H1 (cell line): ENCODE results near the gene UPP1. TPM values are rescaled to one million over a fixed set of nuclear protein-coding genes. Genes with fewer than 3 reads are reported as not detected.

Experiments used
- CTCF ChIA-PET: fragments of 300-600 bp; sonication (Branson Sonifier 250); formaldehyde crosslinking; loops from one replicate; lab custom pipeline; 2021; ENCODE audit not compliant: partially characterized antibody; lab: Charles Lee
- POLR2A ChIA-PET: fragments of 300-600 bp; sonication (Branson Sonifier 250); formaldehyde crosslinking; loops from one replicate; lab custom pipeline; 2021; ENCODE audit warnings: inconsistent platforms; ENCODE audit not compliant: partially characterized antibody; lab: Charles Lee
- DNase-seq, 2 experiments: peaks; one replicate each; pipeline versions ENCODE4 v3.0.0 to v3.0.0-alpha.2; 2010 to 2022; ENCODE audit warnings: low spot score in 2 of 2, low read depth in 1 of 2, mixed read lengths in 1 of 2
- FAIRE-seq: peaks from 2 replicates; lab custom pipeline; 2011; peaks lifted over from hg19 to GRCh38; lab: Jason Lieb, UNC
- H2AFZ ChIP-seq: 2 replicates; pipeline ENCODE4 v1.8.1; 2012; ENCODE audit warnings: low read length, inconsistent platforms
- H2AK5ac ChIP-seq: 2 replicates; pipeline ENCODE4 v1.6.1; 2013; ENCODE audit warnings: low read depth, low read length
- H2BK120ac ChIP-seq: replicated peaks from 2 replicates; pipeline ENCODE3; 2013; ENCODE audit warnings: low read depth, low read length, inconsistent platforms
- H2BK12ac ChIP-seq: 2 replicates; pipeline ENCODE4 v1.6.1; 2013; ENCODE audit warnings: low read depth, low read length
- H2BK15ac ChIP-seq: 2 replicates; pipeline ENCODE4 v1.6.1; 2013; ENCODE audit warnings: low read length
- H2BK20ac ChIP-seq: 2 replicates; pipeline ENCODE4 v1.6.1; 2013; ENCODE audit warnings: low read length
- H2BK5ac ChIP-seq: 2 replicates; pipeline ENCODE4 v1.6.1; 2013; ENCODE audit warnings: low read depth, low read length
- H3K14ac ChIP-seq: 2 replicates; pipeline ENCODE4 v1.6.1; 2013; ENCODE audit warnings: inconsistent platforms; ENCODE audit not compliant: insufficient read length
- H3K18ac ChIP-seq: 2 replicates; pipeline ENCODE4 v1.6.1; 2013; ENCODE audit warnings: low read length; ENCODE audit errors: extremely low read depth
- H3K23ac ChIP-seq: 2 replicates; pipeline ENCODE4 v1.6.1; 2013; ENCODE audit warnings: inconsistent platforms; ENCODE audit not compliant: insufficient read length
- H3K23me2 ChIP-seq: 2 replicates; pipeline ENCODE4 v1.6.1; 2013; ENCODE audit warnings: low read depth, low read length
- H3K27ac ChIP-seq: 2 replicates; pipeline ENCODE4 v1.6.1; 2011; ENCODE audit warnings: low read depth, low read length, inconsistent platforms
- H3K27me3 ChIP-seq, 4 experiments: replicated peaks in 1 of 4; 1 replicate in 1 of 4; 2 replicates in 3 of 4; pipeline versions ENCODE4 v1.6.1 to v1.8.1; 2011 to 2013; ENCODE audit warnings: low read length in 3 of 4, mild to moderate bottlenecking in 3 of 4, inconsistent platforms in 2 of 4, mixed read lengths in 2 of 4, moderate library complexity in 1 of 4; ENCODE audit not compliant: control insufficient read depth in 3 of 4, insufficient read depth in 3 of 4; ENCODE audit errors: extremely low read depth in 1 of 4
- H3K36me3 ChIP-seq, 4 experiments: 2 replicates each; pipeline versions ENCODE4 v1.6.1 to v1.8.1; 2011 to 2013; ENCODE audit warnings: mild to moderate bottlenecking in 4 of 4, low read length in 3 of 4, moderate library complexity in 2 of 4, control low read depth in 1 of 4, inconsistent platforms in 1 of 4; ENCODE audit not compliant: insufficient read depth in 4 of 4, control insufficient read depth in 2 of 4
- H3K4ac ChIP-seq: replicated peaks from 2 replicates; pipeline ENCODE3; 2013; ENCODE audit warnings: low read length, low read depth, mixed read lengths, inconsistent platforms; ENCODE audit not compliant: insufficient read length
- H3K4me1 ChIP-seq, 4 experiments: replicated peaks in 1 of 4; 1 replicate in 1 of 4; 2 replicates in 3 of 4; pipeline versions ENCODE4 v1.6.1 to v1.8.1; 2011 to 2013; ENCODE audit warnings: low read length in 3 of 4, inconsistent platforms in 2 of 4, mixed read lengths in 1 of 4; ENCODE audit not compliant: insufficient read depth in 4 of 4, control insufficient read depth in 3 of 4
- H3K4me2 ChIP-seq, 2 experiments: 2 replicates each; pipeline versions ENCODE4 v1.6.1 to v1.8.1; 2011 to 2013; ENCODE audit warnings: low read depth in 2 of 2, low read length in 2 of 2, control low read depth in 1 of 2, inconsistent platforms in 1 of 2, mild to moderate bottlenecking in 1 of 2; ENCODE audit not compliant: insufficient read depth in 1 of 2
- H3K4me3 ChIP-seq, 4 experiments: fragments of 200-600, 300-600 bp in 1 of 4; sonication (generic), shearing (Covaris generic), sonication (Bioruptor Twin) in 1 of 4; 2 replicates each; pipeline versions ENCODE4 v1.5.1 to v1.8.1; 2011 to 2016; ENCODE audit warnings: low read length in 4 of 4, low read depth in 3 of 4, control low read depth in 2 of 4, inconsistent platforms in 2 of 4, mild to moderate bottlenecking in 2 of 4, mixed read lengths in 1 of 4, moderate library complexity in 1 of 4; ENCODE audit not compliant: insufficient read depth in 2 of 4; ENCODE audit errors: extremely low read depth in 1 of 4
- H3K56ac ChIP-seq: replicated peaks from 2 replicates; pipeline ENCODE3; 2013; ENCODE audit warnings: low read depth, mild to moderate bottlenecking, mixed read lengths, low read length, inconsistent platforms; ENCODE audit not compliant: insufficient read length
- H3K79me1 ChIP-seq: 2 replicates; pipeline ENCODE4 v1.6.1; 2013; ENCODE audit warnings: low read depth, low read length, control low read depth
- H3K79me2 ChIP-seq, 2 experiments: 2 replicates each; pipeline versions ENCODE4 v1.6.1 to v1.8.1; 2012 to 2013; ENCODE audit warnings: low read length in 2 of 2, mild to moderate bottlenecking in 2 of 2, inconsistent platforms in 1 of 2; ENCODE audit not compliant: insufficient read depth in 2 of 2, control insufficient read depth in 1 of 2
- H3K9ac ChIP-seq, 4 experiments: replicated peaks in 1 of 4; 1 replicate in 1 of 4; 2 replicates in 3 of 4; pipeline versions ENCODE4 v1.6.1 to v1.8.1; 2011 to 2013; ENCODE audit warnings: low read depth in 3 of 4, low read length in 3 of 4, control low read depth in 2 of 4, mild to moderate bottlenecking in 2 of 4, moderate library complexity in 2 of 4, inconsistent platforms in 1 of 4; ENCODE audit errors: extremely low read depth in 1 of 4
- H3K9me3 ChIP-seq, 2 experiments: 2 replicates each; pipeline versions ENCODE4 v1.6.1 to v1.8.1; 2012 to 2013; ENCODE audit warnings: mild to moderate bottlenecking in 2 of 2, moderate library complexity in 2 of 2, control low read depth in 1 of 2, inconsistent platforms in 1 of 2, low read depth in 1 of 2, low read length in 1 of 2, mixed read lengths in 1 of 2; ENCODE audit not compliant: insufficient read depth in 2 of 2
- H4K20me1 ChIP-seq, 2 experiments: replicated peaks in 1 of 2; 2 replicates each; pipeline versions ENCODE3 to v1.8.1; 2011 to 2013; ENCODE audit warnings: inconsistent platforms in 2 of 2, low read length in 2 of 2, mild to moderate bottlenecking in 1 of 2; ENCODE audit not compliant: insufficient read depth in 2 of 2, control insufficient read depth in 1 of 2
- H4K5ac ChIP-seq: 2 replicates; pipeline ENCODE4 v1.6.1; 2013; ENCODE audit warnings: low read length, low read depth, mixed read lengths, inconsistent platforms; ENCODE audit not compliant: insufficient read length
- H4K8ac ChIP-seq: 2 replicates; pipeline ENCODE4 v1.8.0; 2013; ENCODE audit warnings: mild to moderate bottlenecking, moderate library complexity, low read length, inconsistent platforms; ENCODE audit not compliant: insufficient read depth; ENCODE audit errors: extremely low read depth
- H4K91ac ChIP-seq: replicated peaks from 2 replicates; pipeline ENCODE3; 2013; ENCODE audit warnings: low read length, mixed read lengths, inconsistent platforms; ENCODE audit not compliant: insufficient read length
- ASH2L ChIP-seq: fragments of 200-600, 300-600 bp; sonication (generic); IDR thresholded peaks from one replicate; pipeline ENCODE4 v1.7.1; 2017; ENCODE audit warnings: low read length
- BACH1 ChIP-seq: IDR thresholded peaks from 2 replicates; pipeline ENCODE4 v1.6.1; 2012; ENCODE audit warnings: low read length, improper control_type of control experiment
- CEBPB ChIP-seq: IDR thresholded peaks from 2 replicates; pipeline ENCODE4 v1.6.1; 2012; ENCODE audit warnings: low read depth, low read length
- GABPA ChIP-seq: IDR thresholded peaks from 2 replicates; pipeline ENCODE4 v1.6.1; 2011; ENCODE audit warnings: mild to moderate bottlenecking, low read length, moderate library complexity, borderline replicate concordance; ENCODE audit not compliant: insufficient read depth
- NANOG ChIP-seq: IDR thresholded peaks from 2 replicates; pipeline ENCODE4 v1.6.1; 2011; ENCODE audit warnings: low read length, low read depth, mild to moderate bottlenecking, inconsistent platforms; ENCODE audit not compliant: insufficient read depth, poor library complexity, severe bottlenecking
- NRF1 ChIP-seq: IDR thresholded peaks from 2 replicates; pipeline ENCODE4 v1.6.1; 2011; ENCODE audit warnings: mild to moderate bottlenecking, low read depth, low read length, improper control_type of control experiment
- PHF8 ChIP-seq: fragments of 200-600 bp; sonication (generic); conservative IDR thresholded peaks from 2 replicates; pipeline ENCODE4 v1.7.1; 2012; ENCODE audit warnings: low read depth, mild to moderate bottlenecking, inconsistent platforms, low read length, moderate library complexity
- POLR2AphosphoS5 ChIP-seq: IDR thresholded peaks from 2 replicates; pipeline ENCODE4 v1.6.1; 2011; ENCODE audit warnings: low read depth, low read length
- YY1 ChIP-seq: IDR thresholded peaks from 2 replicates; pipeline ENCODE4 v1.6.1; 2011; ENCODE audit warnings: low read depth, mild to moderate bottlenecking, low read length
- WGBS, 2 experiments: shearing (Covaris generic) in 1 of 2; methylation state at CpG; one replicate each; pipeline versions ENCODE4 v1.1.6 to v1.1.7; 2013 to 2015; ENCODE audit warnings: low lambda C conversion rate in 2 of 2, mixed read lengths in 2 of 2, inconsistent platforms in 1 of 2, low coverage in 1 of 2, missing lambda C conversion rate in 1 of 2; ENCODE audit not compliant: insufficient replicate concordance in 2 of 2, insufficient coverage in 1 of 2, insufficient read length in 1 of 2; ENCODE audit errors: extremely low coverage in 1 of 2, missing lambda C conversion rate in 1 of 2; 5-methylcytosine and 5-hydroxymethylcytosine counted together
- polyA plus RNA-seq, 7 experiments: library from polyadenylated mRNA; depleted of rRNA in 3 of 7; stranded (reverse) in 5 of 7; unstranded in 2 of 7; fragments of >200 nt in 5 of 7; fragments of 200-250 nt in 2 of 7; gene quantifications; 1 replicate in 5 of 7; 2 replicates in 1 of 7; 4 replicates in 1 of 7; pipeline versions ENCODE4 v1.2.1 to v1.2.3, GENCODE V29; 2011 to 2013; ENCODE audit warnings: missing spikeins in 2 of 7, mixed read lengths in 2 of 7
- total RNA-seq: library from RNA; stranded (reverse); fragmentation: NEBNext Ultra II Directional; extraction: Animal tissue kit (Norgen Biotek cat#: 25700); gene quantifications from 2 replicates; pipeline ENCODE4 v1.2.1, GENCODE V29; 2021
- TF ChIP-seq, protein P1 (sequence below): IDR thresholded peaks from 2 replicates; pipeline ENCODE4 v1.6.1; 2012; ENCODE audit warnings: low read length, inconsistent platforms
- TF ChIP-seq, protein P2 (sequence below): IDR thresholded peaks from 2 replicates; pipeline ENCODE4 v1.6.1; 2011; ENCODE audit warnings: low read length, improper control_type of control experiment

Gene UPP1
- total and polyA plus RNA-seq, 2 of the 8 experiments (the other 6 are each of a cell fraction or from before 2014, with no cell fraction given) = 40.7 to 46.2 TPM

GRCh38 chr7:48085942-48086341 lies 3.1 kb upstream of the UPP1 start:
- Histone ChIP-seq H3K23ac (no peak overlapping the region), H3K23me2 (peaks cover 7% of the 10 kb centered on the region; the same call in 1 of the 2 replicates), H3K4me3 (no peak overlapping the region), H3K79me1 (no peaks in the 10 kb centered on the region), H2AK5ac (peak overlapping the region; percentile 41; the same call in 1 of the 2 replicates), H2BK20ac (peak overlapping the region; percentile 97), H3K27me3 (no peaks in the 10 kb centered on the region), H3K14ac (no peak overlapping the region), H2BK15ac (0 out of 2 replicates have a peak overlapping the region, but pooled peaks have one; percentile 12), H3K4me2 (no peak overlapping the region), H4K20me1 (no peaks in the 10 kb centered on the region), H4K91ac (peak overlapping the region; percentile 56), H3K9me3 (no peaks in the 10 kb centered on the region; a peak in 1 of 4 replicates), H4K8ac (no peak overlapping the region), H3K56ac (no peak overlapping the region), H3K4me1 (peaks cover 5 to 11% (median 5%) of the 10 kb centered on the region in 4 experiments), H2BK120ac (peak overlapping the region; percentile 5), H3K18ac (no peak overlapping the region), H3K9ac (no peak overlapping the region), H3K79me2 (no peaks in the 10 kb centered on the region), H2BK5ac (peak overlapping the region; percentile 44; the same call in 1 of the 2 replicates), H2AFZ (no peak overlapping the region), H4K5ac (no peak overlapping the region), H2BK12ac (peak overlapping the region; percentile 77), H3K27ac (no peak overlapping the region), H3K36me3 (no peaks in the 10 kb centered on the region), H3K4ac (no peak overlapping the region)
- POLR2A ChIA-PET = interaction anchor here (1.1 to 5.1 kb wide), 6 partner anchors 16 to 97 kb away, joined by 3 to 36 read pairs (median 4); no protein-coding TSS in a partner anchor
- CTCF ChIA-PET = interaction anchor here (0.9 to 4.5 kb wide), 4 partner anchors 9 to 76 kb away, joined by 3 to 16 read pairs (median 4); no protein-coding TSS in a partner anchor
- FAIRE-seq (no peak), DNase-seq (no peak)
- WGBS, 2 experiments = 94% methylated on average over 1 of the region's 1 CpG; no CpG with 5 or more reads in 1 of the 2 experiments
- TF ChIP-seq NANOG = no peak
- TF ChIP-seq NRF1 = no peak
- TF ChIP-seq CEBPB = no peak
- no peak for TF ChIP-seq BACH1
- TF ChIP-seq GABPA = no peak
- no peak for TF ChIP-seq PHF8
- no peak for TF ChIP-seq ASH2L
- TF ChIP-seq YY1 = no peak
- TF ChIP-seq, protein P1, sequence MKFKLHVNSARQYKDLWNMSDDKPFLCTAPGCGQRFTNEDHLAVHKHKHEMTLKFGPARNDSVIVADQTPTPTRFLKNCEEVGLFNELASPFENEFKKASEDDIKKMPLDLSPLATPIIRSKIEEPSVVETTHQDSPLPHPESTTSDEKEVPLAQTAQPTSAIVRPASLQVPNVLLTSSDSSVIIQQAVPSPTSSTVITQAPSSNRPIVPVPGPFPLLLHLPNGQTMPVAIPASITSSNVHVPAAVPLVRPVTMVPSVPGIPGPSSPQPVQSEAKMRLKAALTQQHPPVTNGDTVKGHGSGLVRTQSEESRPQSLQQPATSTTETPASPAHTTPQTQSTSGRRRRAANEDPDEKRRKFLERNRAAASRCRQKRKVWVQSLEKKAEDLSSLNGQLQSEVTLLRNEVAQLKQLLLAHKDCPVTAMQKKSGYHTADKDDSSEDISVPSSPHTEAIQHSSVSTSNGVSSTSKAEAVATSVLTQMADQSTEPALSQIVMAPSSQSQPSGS = no peak
- TF ChIP-seq POLR2AphosphoS5 = no peak
- TF ChIP-seq, protein P2, sequence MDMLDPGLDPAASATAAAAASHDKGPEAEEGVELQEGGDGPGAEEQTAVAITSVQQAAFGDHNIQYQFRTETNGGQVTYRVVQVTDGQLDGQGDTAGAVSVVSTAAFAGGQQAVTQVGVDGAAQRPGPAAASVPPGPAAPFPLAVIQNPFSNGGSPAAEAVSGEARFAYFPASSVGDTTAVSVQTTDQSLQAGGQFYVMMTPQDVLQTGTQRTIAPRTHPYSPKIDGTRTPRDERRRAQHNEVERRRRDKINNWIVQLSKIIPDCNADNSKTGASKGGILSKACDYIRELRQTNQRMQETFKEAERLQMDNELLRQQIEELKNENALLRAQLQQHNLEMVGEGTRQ = no peak
